OCI-LY3 (cell line): Measurements from ENCODE around the gene ILF2.
A peak's percentile ranks its signal among the peaks of the same experiment; 100 is the strongest.

Experiments
- H2AFZ ChIP-seq: fragments of 200-600, 300-600 bp; shearing (Covaris generic); 2 replicates; pipeline ENCODE4 v1.6.0; 2014; ENCODE audit warnings: antibody characterized with exemption, low read depth, low read length
- H3K27ac ChIP-seq: fragments of 200-600, 300-600 bp; sonication (generic); 2 replicates; pipeline ENCODE4 v1.5.1; 2014; ENCODE audit warnings: mild to moderate bottlenecking, low read length, moderate library complexity, mixed read lengths
- H3K27me3 ChIP-seq: fragments of 200-600, 300-600 bp; sonication (generic); 2 replicates; pipeline ENCODE4 v1.6.1; 2014; ENCODE audit warnings: low read depth, low read length, mixed read lengths
- H3K36me3 ChIP-seq: fragments of 200-600, 300-600 bp; sonication (generic); replicated peaks from 2 replicates; pipeline ENCODE3; 2014; ENCODE audit warnings: low read depth, low read length, mixed read lengths
- H3K4me1 ChIP-seq: fragments of 300-600, 200-600 bp; sonication (generic); 2 replicates; pipeline ENCODE4 v1.6.1; 2014; ENCODE audit warnings: low read length, mixed read lengths
- H3K4me2 ChIP-seq: fragments of 200-600, 300-600 bp; sonication (generic); 2 replicates; pipeline ENCODE4 v1.6.1; 2014; ENCODE audit warnings: low read length, mixed read lengths
- H3K4me3 ChIP-seq: fragments of 300-600, 200-600 bp; sonication (generic); 2 replicates; pipeline ENCODE4 v1.5.1; 2014; ENCODE audit warnings: antibody characterized with exemption, mild to moderate bottlenecking, low read length, moderate library complexity
- H3K79me2 ChIP-seq: fragments of 300-600, 200-600 bp; shearing (Covaris generic); 2 replicates; pipeline ENCODE4 v1.6.1; 2014; ENCODE audit warnings: mild to moderate bottlenecking, low read length, mixed read lengths
- H3K9ac ChIP-seq: fragments of 300-600, 200-600 bp; shearing (Covaris generic); 2 replicates; pipeline ENCODE4 v1.6.0; 2014; ENCODE audit warnings: mild to moderate bottlenecking, low read length, moderate library complexity
- H3K9me3 ChIP-seq: fragments of 200-600, 300-600 bp; shearing (Covaris generic); 2 replicates; pipeline ENCODE4 v1.6.1; 2014; ENCODE audit warnings: low read length, mixed read lengths; ENCODE audit not compliant: insufficient read depth
- H4K20me1 ChIP-seq: fragments of 200-600, 300-600 bp; sonication (generic); 2 replicates; pipeline ENCODE4 v1.6.1; 2016; ENCODE audit warnings: low read length, mixed read lengths; ENCODE audit not compliant: insufficient read depth
- EZH2phosphoT487 ChIP-seq: fragments of 200-600 bp; shearing (Covaris generic); IDR thresholded peaks from 2 replicates; pipeline ENCODE4 v1.6.1; 2018; ENCODE audit warnings: antibody characterized with exemption, mixed run types, low read depth
- TF ChIP-seq, protein P1 (sequence below): fragments of 200-600, 300-600 bp; sonication (generic); IDR thresholded peaks from 2 replicates; pipeline ENCODE4 v1.5.1; 2014; ENCODE audit warnings: antibody characterized with exemption, low read length, low read depth

ILF2 gene

DNA sequence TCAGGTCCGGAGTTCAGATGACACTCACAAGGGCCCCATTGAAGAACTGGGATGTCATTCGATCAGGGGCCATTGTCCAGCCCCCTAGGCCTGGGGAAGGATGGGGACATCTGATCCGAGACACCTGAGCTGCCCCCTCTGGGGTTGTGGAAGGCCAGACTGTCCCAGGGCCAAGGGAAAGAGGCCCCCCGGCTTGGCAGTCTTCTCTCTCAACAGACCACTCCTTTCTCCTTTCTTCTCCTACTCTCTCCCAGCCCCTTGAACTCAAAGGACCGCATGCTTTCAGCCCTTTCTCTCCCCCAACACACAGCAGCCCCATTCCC, 41.5 kb downstream of the ILF2 start:
- Histone ChIP-seq H3K4me3 (no peak overlapping the region), H4K20me1 (no peaks in the 10 kb centered on the region), H3K9me3 (no peaks in the 10 kb centered on the region), H3K9ac (no peak overlapping the region), H3K27ac (no peak overlapping the region), H3K4me2 (no peak overlapping the region), H3K36me3 (peaks cover 4% of the 10 kb centered on the region), H3K27me3 (no peaks in the 10 kb centered on the region), H3K4me1 (peaks cover 25% of the 10 kb centered on the region), H3K79me2 (peaks cover 4% of the 10 kb centered on the region), H2AFZ (no peak overlapping the region)
- TF ChIP-seq, protein P1, sequence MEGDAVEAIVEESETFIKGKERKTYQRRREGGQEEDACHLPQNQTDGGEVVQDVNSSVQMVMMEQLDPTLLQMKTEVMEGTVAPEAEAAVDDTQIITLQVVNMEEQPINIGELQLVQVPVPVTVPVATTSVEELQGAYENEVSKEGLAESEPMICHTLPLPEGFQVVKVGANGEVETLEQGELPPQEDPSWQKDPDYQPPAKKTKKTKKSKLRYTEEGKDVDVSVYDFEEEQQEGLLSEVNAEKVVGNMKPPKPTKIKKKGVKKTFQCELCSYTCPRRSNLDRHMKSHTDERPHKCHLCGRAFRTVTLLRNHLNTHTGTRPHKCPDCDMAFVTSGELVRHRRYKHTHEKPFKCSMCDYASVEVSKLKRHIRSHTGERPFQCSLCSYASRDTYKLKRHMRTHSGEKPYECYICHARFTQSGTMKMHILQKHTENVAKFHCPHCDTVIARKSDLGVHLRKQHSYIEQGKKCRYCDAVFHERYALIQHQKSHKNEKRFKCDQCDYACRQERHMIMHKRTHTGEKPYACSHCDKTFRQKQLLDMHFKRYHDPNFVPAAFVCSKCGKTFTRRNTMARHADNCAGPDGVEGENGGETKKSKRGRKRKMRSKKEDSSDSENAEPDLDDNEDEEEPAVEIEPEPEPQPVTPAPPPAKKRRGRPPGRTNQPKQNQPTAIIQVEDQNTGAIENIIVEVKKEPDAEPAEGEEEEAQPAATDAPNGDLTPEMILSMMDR, result no peak
- TF ChIP-seq EZH2phosphoT487, result no peak

DNA sequence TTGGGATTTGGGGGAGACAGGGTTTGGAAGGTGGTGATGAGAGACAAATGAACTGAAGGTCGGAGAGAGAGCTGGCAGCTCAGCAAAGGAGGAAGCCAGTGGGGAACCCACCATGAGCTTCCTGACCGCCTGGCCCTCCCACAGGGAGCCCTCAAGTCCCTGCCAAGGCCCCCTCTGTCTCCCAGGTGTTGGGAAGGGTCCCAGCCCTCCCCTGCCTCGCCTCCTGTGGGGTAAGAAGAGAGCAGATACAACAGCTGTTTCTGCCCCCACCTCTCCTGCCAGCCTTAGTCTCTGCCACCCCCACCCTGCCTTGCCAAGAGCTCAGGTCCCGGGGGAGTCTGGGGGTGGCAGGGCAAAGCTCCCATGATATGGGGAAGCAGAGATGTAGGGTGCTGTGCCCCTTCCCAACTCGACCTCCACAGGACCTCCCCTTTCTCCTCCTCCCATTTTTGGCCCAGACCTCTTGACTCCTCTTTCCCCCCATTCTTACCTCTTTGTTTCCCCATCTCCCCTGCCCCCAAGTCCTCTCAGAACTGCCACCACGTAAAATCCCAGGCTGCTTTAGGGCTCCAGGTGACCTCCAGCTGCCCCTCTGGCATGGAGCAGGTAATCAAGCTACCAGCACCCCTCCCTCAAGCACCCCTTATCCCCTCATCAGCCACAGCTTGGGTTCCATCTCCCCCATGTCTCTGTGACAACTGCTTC, 42.0 kb downstream of the ILF2 start:
- TF ChIP-seq, protein P1, result no peak
- no peak for TF ChIP-seq EZH2phosphoT487
- Histone ChIP-seq H3K79me2 (no peaks in the 10 kb centered on the region), H3K27ac (no peak overlapping the region), H3K27me3 (no peaks in the 10 kb centered on the region), H3K9me3 (no peaks in the 10 kb centered on the region), H3K4me3 (no peak overlapping the region), H4K20me1 (no peaks in the 10 kb centered on the region), H2AFZ (no peak overlapping the region), H3K36me3 (peaks cover 4% of the 10 kb centered on the region), H3K4me1 (peaks cover 26% of the 10 kb centered on the region), H3K4me2 (no peak overlapping the region), H3K9ac (no peak overlapping the region)

DNA sequence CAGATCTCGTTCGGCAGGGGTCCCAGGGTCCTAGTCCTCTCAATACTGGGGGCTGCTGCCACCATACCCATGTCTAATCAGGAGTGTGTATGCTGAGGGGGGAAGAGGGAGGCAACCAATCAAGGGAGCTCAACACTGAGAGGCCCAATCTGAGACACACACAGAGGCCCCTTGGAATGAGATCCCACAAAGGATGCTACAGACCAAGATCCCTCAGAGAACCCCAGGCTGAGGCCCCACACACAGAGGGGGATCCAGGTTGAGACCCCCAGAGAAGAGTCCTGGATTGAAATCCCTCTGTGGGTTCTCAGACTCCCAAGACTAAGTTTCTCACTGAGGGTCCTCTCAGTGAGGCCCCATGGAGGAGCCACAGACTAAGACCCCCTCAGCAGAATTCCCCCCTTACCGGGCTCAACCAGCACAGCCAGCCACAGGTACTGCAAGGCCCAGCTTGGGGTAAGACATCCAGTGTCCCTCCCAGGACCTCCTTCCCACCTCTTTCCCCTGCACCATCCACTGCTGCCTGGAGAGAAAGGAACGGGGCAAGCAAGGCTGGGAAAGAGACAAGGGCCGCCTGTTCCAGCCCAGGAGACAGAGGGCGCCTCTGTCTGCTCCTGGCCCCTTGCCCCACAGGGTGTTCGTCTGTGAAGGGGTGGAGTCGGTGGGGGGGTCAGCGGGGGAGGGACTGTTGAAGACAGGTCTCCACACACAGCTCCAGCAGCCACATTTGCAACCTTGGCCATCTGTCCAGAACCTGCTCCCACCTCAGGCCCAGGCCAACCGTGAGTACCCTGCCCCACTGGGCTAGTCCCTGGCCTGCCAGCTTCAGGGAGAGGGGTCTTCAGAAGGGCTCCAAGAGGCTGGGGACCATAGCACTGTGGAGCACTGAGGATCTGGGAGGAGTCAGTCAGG, 42.8 kb downstream of the ILF2 start, which contains the start of gene S100A1:
Gene S100A1 (plus strand): TSS at position 720 of the 912 bp plus-strand sequence. CDS start 2,088 bp downstream, outside the sequence.
- H3K27me3 ChIP-seq, result no peaks in the 10 kb centered on the region
- no peaks in the 10 kb centered on the region for H4K20me1 ChIP-seq
- H3K9ac ChIP-seq, result peak within 1 kb of the TSS; percentile 69
- H3K4me2 ChIP-seq, result peak within 1 kb of the TSS; percentile 81
- H3K36me3 ChIP-seq, result peaks cover 4% of the 10 kb centered on the region
- H3K27ac ChIP-seq, result peak within 1 kb of the TSS; percentile 5; the same call in 1 of the 2 replicates
- H3K9me3 ChIP-seq, result no peaks in the 10 kb centered on the region
- H3K79me2 ChIP-seq, result no peaks in the 10 kb centered on the region
- peak within 1 kb of the TSS; percentile 49 for H2AFZ ChIP-seq
- H3K4me1 ChIP-seq, result peaks cover 28% of the 10 kb centered on the region
- peak within 1 kb of the TSS; percentile 75 for H3K4me3 ChIP-seq
- TF ChIP-seq, protein P1, result no peak; the same call in none of the 2 replicates
- TF ChIP-seq EZH2phosphoT487, result no peak
